Measurements from ENCODE around the gene ZNF620.
A peak's percentile ranks its signal among the peaks of the same experiment; 100 is the strongest.

- TF ChIP-seq CTCF (IDR thresholded peaks at IDR 0.05) (no peak), POLR2A (IDR thresholded peaks at IDR 0.05) (peak in 1 of 2 donors; percentile 33)
Measured at GRCh38 chr3:40476478-40477470, 29.1 kb upstream of the ZNF620 start, which contains the start of gene ZNF619.

All from Peyer's patch (tissue), 4 donors.